Fibroblast of lung (primary cell): ENCODE measurements around the gene ACAD10. TPM values are rescaled to one million over a fixed set of nuclear protein-coding genes. Genes with fewer than 3 reads are reported as not detected.

ENCODE experiments used
- DNase-seq, 2 donors: peaks; one replicate each; pipeline versions ENCODE4 v3.0.0 to v3.0.0-alpha.2; 2010; ENCODE audit warnings: low read depth in 2 of 2
- H2AFZ ChIP-seq: 2 replicates; pipeline ENCODE4 v1.5.1; 2012; ENCODE audit warnings: low read length, control low read depth, inconsistent platforms
- H3K27ac ChIP-seq: 2 replicates; pipeline ENCODE4 v1.5.1; 2011; ENCODE audit warnings: low read length, control low read depth; ENCODE audit not compliant: insufficient read depth
- H3K27me3 ChIP-seq: 2 replicates; pipeline ENCODE4 v1.5.1; 2011; ENCODE audit warnings: mild to moderate bottlenecking, low read length; ENCODE audit not compliant: control insufficient read depth, insufficient read depth
- H3K36me3 ChIP-seq: 2 replicates; pipeline ENCODE4 v1.5.1; 2011; ENCODE audit warnings: low read length; ENCODE audit not compliant: control insufficient read depth, insufficient read depth
- H3K4me1 ChIP-seq: 2 replicates; pipeline ENCODE4 v1.5.1; 2011; ENCODE audit warnings: low read length; ENCODE audit not compliant: control insufficient read depth, insufficient read depth; ENCODE audit errors: extremely low read depth
- H3K4me2 ChIP-seq: 2 replicates; pipeline ENCODE4 v1.5.1; 2011; ENCODE audit warnings: low read length, control low read depth; ENCODE audit not compliant: insufficient read depth; ENCODE audit errors: extremely low read depth
- H3K4me3 ChIP-seq, 4 experiments: fragments of 200-600 bp in 1 of 4; sonication (generic) in 1 of 4; replicated peaks in 1 of 4; 2 replicates each; pipeline ENCODE4 v1.5.1; 2011 to 2016; ENCODE audit warnings: low read length in 4 of 4, low read depth in 3 of 4, mild to moderate bottlenecking in 3 of 4, control low read depth in 2 of 4, inconsistent platforms in 1 of 4, mixed read lengths in 1 of 4; ENCODE audit not compliant: insufficient read depth in 1 of 4; ENCODE audit errors: control extremely low read depth in 1 of 4
- H3K79me2 ChIP-seq: 2 replicates; pipeline ENCODE4 v1.5.1; 2012; ENCODE audit warnings: mild to moderate bottlenecking, low read length, inconsistent platforms; ENCODE audit not compliant: control insufficient read depth, insufficient read depth
- H3K9ac ChIP-seq: 2 replicates; pipeline ENCODE4 v1.5.1; 2011; ENCODE audit warnings: mild to moderate bottlenecking, low read length, control low read depth; ENCODE audit not compliant: insufficient read depth
- H3K9me3 ChIP-seq: 2 replicates; pipeline ENCODE4 v1.5.1; 2012; ENCODE audit warnings: low read depth, low read length; ENCODE audit not compliant: control insufficient read depth, insufficient read depth
- H4K20me1 ChIP-seq: 2 replicates; pipeline ENCODE4 v1.5.1; 2011; ENCODE audit warnings: low read length; ENCODE audit not compliant: control insufficient read depth, insufficient read depth; ENCODE audit errors: extremely low read depth
- EZH2 ChIP-seq: IDR thresholded peaks from 2 replicates; pipeline ENCODE4 v1.5.1; 2012; ENCODE audit warnings: low read length, control low read depth, mild to moderate bottlenecking; ENCODE audit errors: missing control alignments
- polyA plus RNA-seq, 2 donors: library from polyadenylated mRNA; depleted of rRNA in 1 of 2; stranded (reverse) in 1 of 2; unstranded in 1 of 2; fragments of >200 nt; gene quantifications; 2 replicates each; pipeline ENCODE4 v1.2.1, GENCODE V29; 2011 to 2012; ENCODE audit warnings: missing spikeins in 1 of 2
- total RNA-seq: library from RNA; depleted of rRNA; stranded (reverse); fragments of >200 nt; gene quantifications from 2 replicates; pipeline ENCODE4 v1.2.1, GENCODE V29; 2014
- TF ChIP-seq, protein P1 (sequence below), 2 donors: IDR thresholded peaks in 1 of 2; conservative IDR thresholded peaks in 1 of 2; 1 replicate in 1 of 2; 2 replicates in 1 of 2; pipeline ENCODE4 v1.5.1; 2011 to 2012; ENCODE audit warnings: low read length in 2 of 2, control low read depth in 1 of 2, inconsistent platforms in 1 of 2, low read depth in 1 of 2, mild to moderate bottlenecking in 1 of 2

ACAD10 gene
- total and polyA plus RNA-seq, 2 donors (not counting 1 experiment from before 2014, with no cell fraction given) = 11.2 to 19.8 TPM

GRCh38 chr12:111756681-111757080, 70.8 kb downstream of the ACAD10 start:
- no peak overlapping the region for H3K9ac ChIP-seq
- no peak for TF ChIP-seq EZH2
- TF ChIP-seq, protein P1, sequence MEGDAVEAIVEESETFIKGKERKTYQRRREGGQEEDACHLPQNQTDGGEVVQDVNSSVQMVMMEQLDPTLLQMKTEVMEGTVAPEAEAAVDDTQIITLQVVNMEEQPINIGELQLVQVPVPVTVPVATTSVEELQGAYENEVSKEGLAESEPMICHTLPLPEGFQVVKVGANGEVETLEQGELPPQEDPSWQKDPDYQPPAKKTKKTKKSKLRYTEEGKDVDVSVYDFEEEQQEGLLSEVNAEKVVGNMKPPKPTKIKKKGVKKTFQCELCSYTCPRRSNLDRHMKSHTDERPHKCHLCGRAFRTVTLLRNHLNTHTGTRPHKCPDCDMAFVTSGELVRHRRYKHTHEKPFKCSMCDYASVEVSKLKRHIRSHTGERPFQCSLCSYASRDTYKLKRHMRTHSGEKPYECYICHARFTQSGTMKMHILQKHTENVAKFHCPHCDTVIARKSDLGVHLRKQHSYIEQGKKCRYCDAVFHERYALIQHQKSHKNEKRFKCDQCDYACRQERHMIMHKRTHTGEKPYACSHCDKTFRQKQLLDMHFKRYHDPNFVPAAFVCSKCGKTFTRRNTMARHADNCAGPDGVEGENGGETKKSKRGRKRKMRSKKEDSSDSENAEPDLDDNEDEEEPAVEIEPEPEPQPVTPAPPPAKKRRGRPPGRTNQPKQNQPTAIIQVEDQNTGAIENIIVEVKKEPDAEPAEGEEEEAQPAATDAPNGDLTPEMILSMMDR (conservative IDR thresholded peaks at IDR 0.05 in 1 of 2, IDR thresholded peaks at IDR 0.05 in 1 of 2; ENCODE audit: low read depth in 1 of 2, low read length in 2 of 2) = no peak
- no peak overlapping the region for H3K4me2 ChIP-seq
- no peak overlapping the region for H3K27ac ChIP-seq
- no peaks in the 10 kb centered on the region for H3K79me2 ChIP-seq
- H3K4me3 ChIP-seq = no peak overlapping the region
- no peak overlapping the region for H2AFZ ChIP-seq
- no peaks in the 10 kb centered on the region for H3K9me3 ChIP-seq
- H3K36me3 ChIP-seq = peaks cover 2% of the 10 kb centered on the region
- no peaks in the 10 kb centered on the region for H3K27me3 ChIP-seq
- no peak for DNase-seq
- H4K20me1 ChIP-seq = no peaks in the 10 kb centered on the region
- H3K4me1 ChIP-seq = peaks cover 3% of the 10 kb centered on the region

DNA sequence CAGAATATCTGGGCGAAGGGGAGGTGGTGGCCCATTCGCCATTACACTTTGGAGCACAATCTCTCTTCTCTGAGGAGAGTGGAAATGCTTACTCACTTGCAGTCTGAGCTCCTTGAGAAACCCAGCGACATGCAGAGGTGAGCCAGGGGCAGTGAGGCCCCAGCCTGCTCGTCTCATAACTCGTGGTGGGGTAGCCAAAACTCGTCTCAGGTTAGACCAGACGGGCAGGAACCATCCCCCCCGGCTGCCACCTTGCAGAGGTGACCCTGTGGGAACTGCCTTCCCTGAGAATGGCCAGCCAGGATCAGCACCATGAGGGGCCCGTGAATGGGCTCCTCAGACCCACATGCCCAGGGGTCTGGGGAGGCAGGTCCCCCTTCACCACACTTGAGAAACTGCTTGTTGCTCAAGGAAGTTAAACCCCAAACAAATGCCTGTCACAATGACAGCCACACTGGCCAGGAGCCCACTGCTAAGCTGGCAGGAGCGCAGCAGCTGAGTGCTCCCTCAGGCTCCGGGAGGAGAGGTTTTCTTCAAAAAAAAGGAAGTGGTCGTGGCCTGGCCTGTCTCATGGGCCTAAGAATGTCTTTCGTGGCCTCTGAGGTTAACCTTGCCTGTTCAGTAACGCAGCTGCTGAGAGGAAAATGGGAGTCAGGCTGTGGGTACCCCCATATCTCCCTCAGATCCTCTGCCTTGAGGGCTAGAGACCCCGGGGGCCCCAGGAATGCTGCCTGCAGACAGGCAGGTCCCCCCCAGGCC, 71.7 kb downstream of the ACAD10 start:
- H3K27ac ChIP-seq = no peak overlapping the region
- H3K9ac ChIP-seq = no peak overlapping the region
- peaks cover 3% of the 10 kb centered on the region for H3K4me1 ChIP-seq
- no peak for TF ChIP-seq EZH2
- TF ChIP-seq, protein P1 (conservative IDR thresholded peaks at IDR 0.05 in 1 of 2, IDR thresholded peaks at IDR 0.05 in 1 of 2; ENCODE audit: low read depth in 1 of 2, low read length in 2 of 2) = no peak
- H3K27me3 ChIP-seq = no peaks in the 10 kb centered on the region
- DNase-seq = peak; percentile 67 to 70
- no peaks in the 10 kb centered on the region for H3K9me3 ChIP-seq
- no peaks in the 10 kb centered on the region for H3K79me2 ChIP-seq
- H4K20me1 ChIP-seq = no peaks in the 10 kb centered on the region
- no peak overlapping the region for H3K4me3 ChIP-seq
- peaks cover 2% of the 10 kb centered on the region for H3K36me3 ChIP-seq
- no peak overlapping the region for H3K4me2 ChIP-seq
- no peak overlapping the region for H2AFZ ChIP-seq

GRCh38 chr12:111758120-111758561, 72.3 kb downstream of the ACAD10 start:
- Histone ChIP-seq H3K36me3 (peaks cover 2% of the 10 kb centered on the region), H2AFZ (no peak overlapping the region), H4K20me1 (no peaks in the 10 kb centered on the region), H3K79me2 (no peaks in the 10 kb centered on the region), H3K4me2 (no peak overlapping the region), H3K4me1 (peaks cover 3% of the 10 kb centered on the region), H3K9ac (no peak overlapping the region), H3K9me3 (no peaks in the 10 kb centered on the region), H3K27me3 (no peaks in the 10 kb centered on the region), H3K27ac (no peak overlapping the region), H3K4me3 (no peak overlapping the region)
- TF ChIP-seq, protein P1 (conservative IDR thresholded peaks at IDR 0.05 in 1 of 2, IDR thresholded peaks at IDR 0.05 in 1 of 2; ENCODE audit: low read depth in 1 of 2, low read length in 2 of 2) = no peak
- TF ChIP-seq EZH2 = no peak
- DNase-seq = no peak
